Lower leg skin (tissue), 4 donors: Measurements from ENCODE around the gene PAPPA. TPM values are rescaled to one million over a fixed set of nuclear protein-coding genes. Genes with fewer than 3 reads are reported as not detected.

ENCODE experiments used
- DNase-seq, 2 donors: peaks; one replicate each; pipeline ENCODE4 v3.0.0-alpha.2; 2019; ENCODE audit warnings: low spot score in 2 of 2
- H3K4me3 ChIP-seq: fragments of 200-600 bp; sonication (generic); 2 replicates; pipeline ENCODE4 v1.5.1; 2017; ENCODE audit warnings: mild to moderate bottlenecking, low read depth; ENCODE audit not compliant: poor library complexity, severe bottlenecking
- CTCF ChIP-seq, 3 donors: fragments of 450-650 bp; IDR thresholded peaks; one replicate each; pipeline ENCODE4 v1.5.1; 2016; ENCODE audit warnings: antibody characterized with exemption in 3 of 3, mild to moderate bottlenecking in 3 of 3, moderate library complexity in 2 of 3
- POLR2A ChIP-seq, 2 donors: fragments of 450-650 bp; IDR thresholded peaks; one replicate each; pipeline ENCODE4 v1.6.1; 2016 to 2017; ENCODE audit warnings: antibody characterized with exemption in 2 of 2, mild to moderate bottlenecking in 1 of 2, moderate library complexity in 1 of 2
- WGBS, 2 donors: methylation state at CpG; one replicate each; pipeline ENCODE4 v1.1.5; 2018; 5-methylcytosine and 5-hydroxymethylcytosine counted together
- intact Hi-C: fragments of 100-400 bp; cut with DNase I; formaldehyde crosslinking; loops from one replicate; pipeline ENCODE4 v1.15.0; 2023; ENCODE audit warnings: low total_unique reads
- total RNA-seq, 4 donors: library from RNA; depleted of rRNA; stranded (reverse); fragments of >200 nt; gene quantifications; one replicate each; pipeline ENCODE4 v1.1.0, GENCODE V29; 2016

Gene PAPPA
- total RNA-seq, 4 donors from 2014 or later, result 0.64 to 2.2 (median 1.9) TPM

DNA sequence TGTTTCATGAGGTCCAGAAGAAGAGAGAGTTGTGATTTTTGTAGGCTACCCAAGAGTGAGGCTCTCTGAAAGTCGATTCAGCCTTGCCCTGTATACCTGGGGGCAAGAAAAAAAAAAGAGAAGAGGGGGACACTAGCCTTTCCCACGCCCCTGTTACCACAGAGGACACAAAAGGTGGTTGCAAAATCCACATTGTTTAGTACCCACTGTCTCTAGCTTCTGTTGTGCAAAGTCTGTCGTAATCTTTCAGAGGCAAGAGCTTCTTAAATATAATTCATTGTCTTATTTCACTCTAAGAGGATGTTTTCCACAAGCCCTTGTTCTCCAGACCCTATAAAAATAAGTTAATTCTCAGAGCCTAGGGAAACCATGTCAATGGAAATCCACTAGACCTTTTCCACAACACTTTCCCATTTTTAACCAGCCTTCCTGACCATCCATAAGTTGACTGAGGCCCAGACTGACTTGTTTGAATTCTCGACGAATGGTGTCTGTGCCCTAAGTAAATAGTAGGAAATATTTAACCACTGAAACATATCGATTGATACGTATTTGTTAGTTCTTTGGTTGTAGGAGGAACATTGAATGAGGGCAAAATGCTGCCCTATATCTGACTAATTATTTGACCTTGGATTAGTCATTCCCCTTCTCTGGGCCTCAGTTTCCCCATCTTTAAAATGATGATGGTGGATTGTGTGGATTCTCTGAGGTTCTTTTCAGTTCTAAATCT is 182.7 kb downstream of the PAPPA start:
- TF ChIP-seq POLR2A (IDR thresholded peaks at IDR 0.05) (no peak), CTCF (IDR thresholded peaks at IDR 0.05) (no peak)
- H3K4me3 ChIP-seq, result no peak overlapping the region
- intact Hi-C loops, result no loop called here
- DNase-seq, result no peak
- WGBS, 2 donors, result 82% methylated on average over 7 of the region's 7 CpGs

- DNase-seq, result no peak
- WGBS, 2 donors, result 36 to 42% methylated on average over 2 of the region's 2 CpGs
- intact Hi-C loops, result no loop called here
- no peak overlapping the region for H3K4me3 ChIP-seq
- TF ChIP-seq POLR2A (IDR thresholded peaks at IDR 0.05) (no peak), CTCF (IDR thresholded peaks at IDR 0.05) (no peak)
Measured at GRCh38 chr9:116337015-116337414, 183.4 kb downstream of the PAPPA start.

GRCh38 chr9:116340270-116340669 is 186.7 kb downstream of the PAPPA start:
- H3K4me3 ChIP-seq, result no peak overlapping the region
- WGBS, 2 donors, result 54 to 72% methylated on average over 1 of the region's 1 CpG
- DNase-seq, result no peak
- intact Hi-C loops, result no loop called here
- TF ChIP-seq CTCF (IDR thresholded peaks at IDR 0.05) (no peak), POLR2A (IDR thresholded peaks at IDR 0.05) (no peak)

DNA sequence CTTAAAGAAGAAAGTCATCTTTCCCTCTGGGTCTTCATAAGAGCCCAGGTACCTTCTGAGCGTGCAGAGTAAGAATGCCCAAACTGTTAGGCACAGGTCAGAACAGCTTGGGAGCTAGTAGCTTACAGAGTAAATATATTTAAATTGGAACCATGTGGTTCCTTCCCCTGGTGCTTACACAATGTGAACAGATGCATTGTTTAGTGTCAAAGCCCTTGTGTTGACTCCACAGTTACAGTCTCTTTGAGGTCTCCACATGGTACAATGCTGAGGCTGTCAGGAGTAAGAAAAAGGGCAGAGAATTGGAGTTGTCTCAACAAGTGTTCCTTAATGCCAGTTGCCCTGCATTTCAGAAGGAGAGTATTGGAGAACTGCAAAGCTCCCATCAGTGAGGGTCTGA is 188.5 kb downstream of the PAPPA start:
- intact Hi-C loops, result no loop called here
- DNase-seq, result no peak
- H3K4me3 ChIP-seq, result no peak overlapping the region
- 88 to 100% methylated on average over 1 of the region's 1 CpG for WGBS, 2 donors
- TF ChIP-seq CTCF (IDR thresholded peaks at IDR 0.05) (no peak), POLR2A (IDR thresholded peaks at IDR 0.05) (no peak)

- WGBS, 2 donors, result 64 to 67% methylated on average over 2 of the region's 2 CpGs
- intact Hi-C loops, result no loop called here
- no peak overlapping the region for H3K4me3 ChIP-seq
- DNase-seq, result no peak
- no peak for TF ChIP-seq CTCF (IDR thresholded peaks at IDR 0.05)
- no peak for TF ChIP-seq POLR2A (IDR thresholded peaks at IDR 0.05)
Measured at GRCh38 chr9:116342941-116343340, 189.3 kb downstream of the PAPPA start.

GRCh38 chr9:116344416-116344815 is 190.8 kb downstream of the PAPPA start:
- no peak for DNase-seq
- intact Hi-C loops, result no loop called here
- TF ChIP-seq POLR2A (IDR thresholded peaks at IDR 0.05) (no peak), CTCF (IDR thresholded peaks at IDR 0.05) (no peak)
- 94% methylated on average over 10 of the region's 10 CpGs for WGBS, 2 donors
- H3K4me3 ChIP-seq, result no peak overlapping the region
